ENCODE measurements around the gene HDAC4.

DNA sequence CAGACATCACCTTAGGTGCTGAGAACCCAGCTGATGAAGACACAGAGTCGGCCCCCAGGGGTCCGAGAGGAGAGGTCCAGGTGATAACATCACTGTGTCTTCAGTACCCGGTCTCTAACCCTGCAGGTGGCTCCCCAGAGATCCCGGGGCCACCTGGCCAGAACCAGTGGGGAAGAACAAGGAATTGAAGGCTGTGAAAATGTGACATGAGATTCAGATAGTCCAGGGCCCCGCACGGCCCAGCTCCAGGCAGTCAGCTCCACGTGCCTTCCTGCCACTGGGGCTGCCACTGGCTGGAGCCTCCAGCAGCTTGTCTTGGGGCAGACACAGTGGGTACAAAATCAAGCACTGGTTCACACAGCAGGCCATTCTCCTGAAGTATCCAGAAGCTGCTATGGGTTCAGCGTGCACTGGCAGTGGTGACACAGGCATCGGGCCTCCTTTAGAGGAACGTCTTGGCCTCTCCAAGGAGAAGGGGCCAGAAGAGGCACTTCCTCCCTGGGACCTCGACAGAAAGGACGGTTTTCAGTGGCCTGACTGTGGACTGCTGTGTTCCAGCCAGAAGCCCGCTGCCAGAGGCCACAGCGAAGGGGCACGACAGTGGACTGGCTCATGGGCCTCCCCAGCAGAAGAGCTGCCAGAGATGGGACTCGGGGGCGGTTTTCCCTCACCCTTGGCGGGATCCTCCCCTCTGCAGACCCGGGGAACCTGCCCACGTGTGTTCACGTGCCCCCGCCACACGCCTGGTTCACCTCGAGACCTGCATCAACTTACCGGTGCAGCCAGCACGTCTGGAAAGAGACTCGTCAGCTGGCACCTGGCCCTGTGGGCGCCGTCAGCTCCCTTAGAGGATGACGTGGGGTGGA, 150.4 kb downstream of the HDAC4 start:
- TF ChIP-seq, protein P1, sequence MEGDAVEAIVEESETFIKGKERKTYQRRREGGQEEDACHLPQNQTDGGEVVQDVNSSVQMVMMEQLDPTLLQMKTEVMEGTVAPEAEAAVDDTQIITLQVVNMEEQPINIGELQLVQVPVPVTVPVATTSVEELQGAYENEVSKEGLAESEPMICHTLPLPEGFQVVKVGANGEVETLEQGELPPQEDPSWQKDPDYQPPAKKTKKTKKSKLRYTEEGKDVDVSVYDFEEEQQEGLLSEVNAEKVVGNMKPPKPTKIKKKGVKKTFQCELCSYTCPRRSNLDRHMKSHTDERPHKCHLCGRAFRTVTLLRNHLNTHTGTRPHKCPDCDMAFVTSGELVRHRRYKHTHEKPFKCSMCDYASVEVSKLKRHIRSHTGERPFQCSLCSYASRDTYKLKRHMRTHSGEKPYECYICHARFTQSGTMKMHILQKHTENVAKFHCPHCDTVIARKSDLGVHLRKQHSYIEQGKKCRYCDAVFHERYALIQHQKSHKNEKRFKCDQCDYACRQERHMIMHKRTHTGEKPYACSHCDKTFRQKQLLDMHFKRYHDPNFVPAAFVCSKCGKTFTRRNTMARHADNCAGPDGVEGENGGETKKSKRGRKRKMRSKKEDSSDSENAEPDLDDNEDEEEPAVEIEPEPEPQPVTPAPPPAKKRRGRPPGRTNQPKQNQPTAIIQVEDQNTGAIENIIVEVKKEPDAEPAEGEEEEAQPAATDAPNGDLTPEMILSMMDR (conservative IDR thresholded peaks at IDR 0.05), result no peak
- TF ChIP-seq EZH2 (IDR thresholded peaks at IDR 0.05; ENCODE audit: low read depth), result no peak
